SJCRH30 (cell line): ENCODE results near the gene GRAMD1B. TPM values are rescaled to one million over a fixed set of nuclear protein-coding genes. Genes with fewer than 3 reads are reported as not detected.

Source experiments
- DNase-seq, 2 experiments: peaks; one replicate each; pipeline ENCODE4 v3.0.0-alpha.2; 2015 to 2020
- H3K27ac ChIP-seq: fragments of 250-450 bp; sonication (Bioruptor Pico); 2 replicates; pipeline ENCODE4 v1.5.1; 2020; ENCODE audit warnings: mild to moderate bottlenecking, moderate library complexity
- H3K27me3 ChIP-seq: fragments of 250-450 bp; sonication (Bioruptor Pico); 2 replicates; pipeline ENCODE4 v1.5.1; 2020; ENCODE audit warnings: mild to moderate bottlenecking, moderate library complexity
- H3K36me3 ChIP-seq: fragments of 250-450 bp; sonication (Bioruptor Pico); 2 replicates; pipeline ENCODE4 v1.5.1; 2020; ENCODE audit warnings: mild to moderate bottlenecking, moderate library complexity
- H3K4me1 ChIP-seq: fragments of 250-450 bp; sonication (Bioruptor Pico); 2 replicates; pipeline ENCODE4 v1.5.1; 2020; ENCODE audit warnings: mild to moderate bottlenecking, moderate library complexity
- H3K4me3 ChIP-seq: fragments of 250-450 bp; sonication (Bioruptor Pico); 2 replicates; pipeline ENCODE4 v1.5.1; 2020; ENCODE audit warnings: mild to moderate bottlenecking, moderate library complexity
- H3K9me3 ChIP-seq: fragments of 250-450 bp; sonication (Bioruptor Pico); replicated peaks from 2 replicates; pipeline ENCODE4 v1.5.1; 2020; ENCODE audit warnings: mild to moderate bottlenecking, moderate library complexity
- total RNA-seq: library from RNA; depleted of rRNA; stranded (reverse); fragments of >200 nt; shearing (Covaris generic); gene quantifications from 2 replicates; pipeline ENCODE4 v1.2.3, GENCODE V29; 2014

Gene GRAMD1B
- total RNA-seq, 1 experiment from 2014 or later = 22.9 TPM

DNA sequence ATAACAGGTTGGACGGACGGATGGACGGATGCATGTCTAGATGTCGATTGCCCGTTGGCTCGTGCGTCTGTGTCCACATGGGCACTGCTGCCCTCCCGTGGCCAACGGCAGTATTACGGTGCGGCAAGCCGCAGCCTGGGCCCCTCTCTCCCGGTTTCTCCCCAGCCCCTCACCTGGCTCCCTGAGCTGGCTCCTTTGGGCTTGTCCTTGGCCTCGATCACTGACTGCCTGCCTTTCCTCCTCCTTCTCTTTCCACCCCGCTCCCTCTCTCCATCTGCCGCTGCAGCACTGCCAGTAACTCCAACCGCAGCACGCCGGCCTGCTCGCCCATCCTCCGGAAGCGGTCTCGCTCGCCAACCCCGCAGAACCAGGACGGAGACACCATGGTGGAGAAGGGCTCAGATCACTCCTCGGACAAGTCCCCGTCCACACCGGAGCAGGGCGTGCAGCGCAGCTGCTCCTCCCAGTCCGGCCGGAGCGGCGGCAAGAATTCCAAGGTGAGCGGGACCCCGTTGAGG, 147.1 kb downstream of the GRAMD1B start:
- Histone ChIP-seq H3K27me3 (no peaks in the 10 kb centered on the region), H3K4me3 (no peak overlapping the region), H3K27ac (no peak overlapping the region), H3K4me1 (no peaks in the 10 kb centered on the region), H3K36me3 (no peaks in the 10 kb centered on the region), H3K9me3 (no peaks in the 10 kb centered on the region)
- DNase-seq = peak; percentile 27 to 50

DNA sequence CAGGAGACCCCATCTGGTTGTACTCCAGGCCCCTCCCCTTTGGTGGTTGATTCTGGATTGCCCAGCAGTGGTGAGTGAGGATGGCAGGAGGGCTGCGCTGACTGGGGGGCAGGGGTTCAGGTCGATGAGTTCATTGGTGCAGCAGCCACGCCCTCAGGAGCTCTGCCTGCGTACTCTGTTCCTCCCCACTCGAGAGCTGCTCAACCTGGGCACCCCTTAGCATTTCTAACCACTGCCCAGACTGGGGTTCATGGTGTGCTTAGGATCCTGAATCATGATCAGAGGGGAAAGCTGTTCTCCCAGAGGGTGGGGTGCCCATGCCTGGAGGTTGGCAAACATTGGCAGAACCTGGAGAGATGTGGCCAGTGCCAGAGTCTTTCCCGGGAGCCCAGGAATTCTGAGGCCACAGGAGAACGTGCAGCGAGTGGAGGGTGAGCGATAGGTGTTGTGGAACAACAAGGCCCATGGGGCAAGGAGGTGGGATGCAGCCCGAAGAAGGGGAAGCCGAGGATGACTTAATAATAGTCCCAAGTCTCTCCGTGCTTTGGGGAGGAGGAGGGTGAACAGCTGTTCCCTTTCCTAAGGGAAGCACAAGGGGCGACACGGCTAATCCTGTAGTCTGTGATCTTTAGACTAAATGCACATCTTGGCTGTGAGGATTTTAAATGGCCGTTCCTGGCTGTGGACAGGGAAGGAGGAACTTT, 148.9 kb downstream of the GRAMD1B start:
- DNase-seq = no peak

DNA sequence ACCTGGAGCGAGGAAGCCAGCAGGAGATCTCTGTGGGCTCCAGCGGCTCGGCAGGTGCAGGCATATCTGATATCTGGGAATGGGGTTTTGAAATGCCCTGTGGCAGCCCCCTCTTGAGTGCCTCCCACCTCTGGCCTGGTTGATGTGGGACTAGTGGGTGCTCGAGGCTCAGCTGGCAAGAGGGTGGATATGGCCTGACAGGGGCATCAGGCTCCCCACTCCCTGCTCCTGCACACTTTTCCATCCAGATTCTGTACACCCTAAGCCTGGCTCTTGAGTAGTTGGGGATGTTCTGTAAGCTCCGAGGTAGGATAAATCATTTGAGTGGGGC, 149.4 kb downstream of the GRAMD1B start:
- Histone ChIP-seq H3K27ac (no peak overlapping the region), H3K36me3 (no peaks in the 10 kb centered on the region), H3K9me3 (no peaks in the 10 kb centered on the region), H3K27me3 (no peaks in the 10 kb centered on the region), H3K4me3 (no peak overlapping the region), H3K4me1 (peaks cover 2% of the 10 kb centered on the region)
- DNase-seq = no peak

More for the DNA sequence above, 148.9 kb downstream of the GRAMD1B start:
- Histone ChIP-seq H3K27ac (no peak overlapping the region), H3K36me3 (no peaks in the 10 kb centered on the region), H3K27me3 (no peaks in the 10 kb centered on the region), H3K4me1 (no peaks in the 10 kb centered on the region), H3K4me3 (no peak overlapping the region), H3K9me3 (no peaks in the 10 kb centered on the region)

DNA sequence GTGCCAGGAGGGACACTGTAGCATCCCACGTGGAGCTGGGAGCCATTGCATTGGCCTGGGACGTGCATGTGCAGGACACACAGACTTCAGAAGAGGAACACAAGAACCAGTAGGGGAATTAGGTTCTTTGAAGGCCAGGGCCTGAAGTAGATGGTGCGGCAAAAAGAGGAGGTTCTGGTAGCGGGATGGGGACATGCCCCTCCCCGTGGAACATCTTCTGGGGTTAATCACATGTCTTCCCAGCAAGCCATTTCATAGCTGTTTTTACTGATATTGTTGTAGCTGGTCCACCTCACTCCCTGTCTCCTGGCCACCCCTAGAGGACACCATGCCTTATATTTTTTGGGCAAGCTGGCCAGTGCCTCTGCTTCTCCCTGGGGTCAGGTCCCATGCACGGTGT, 150.1 kb downstream of the GRAMD1B start:
- Histone ChIP-seq H3K9me3 (no peaks in the 10 kb centered on the region), H3K36me3 (no peaks in the 10 kb centered on the region), H3K27me3 (no peaks in the 10 kb centered on the region), H3K4me1 (peaks cover 8% of the 10 kb centered on the region), H3K27ac (no peak overlapping the region), H3K4me3 (no peak overlapping the region)
- no peak for DNase-seq

DNA sequence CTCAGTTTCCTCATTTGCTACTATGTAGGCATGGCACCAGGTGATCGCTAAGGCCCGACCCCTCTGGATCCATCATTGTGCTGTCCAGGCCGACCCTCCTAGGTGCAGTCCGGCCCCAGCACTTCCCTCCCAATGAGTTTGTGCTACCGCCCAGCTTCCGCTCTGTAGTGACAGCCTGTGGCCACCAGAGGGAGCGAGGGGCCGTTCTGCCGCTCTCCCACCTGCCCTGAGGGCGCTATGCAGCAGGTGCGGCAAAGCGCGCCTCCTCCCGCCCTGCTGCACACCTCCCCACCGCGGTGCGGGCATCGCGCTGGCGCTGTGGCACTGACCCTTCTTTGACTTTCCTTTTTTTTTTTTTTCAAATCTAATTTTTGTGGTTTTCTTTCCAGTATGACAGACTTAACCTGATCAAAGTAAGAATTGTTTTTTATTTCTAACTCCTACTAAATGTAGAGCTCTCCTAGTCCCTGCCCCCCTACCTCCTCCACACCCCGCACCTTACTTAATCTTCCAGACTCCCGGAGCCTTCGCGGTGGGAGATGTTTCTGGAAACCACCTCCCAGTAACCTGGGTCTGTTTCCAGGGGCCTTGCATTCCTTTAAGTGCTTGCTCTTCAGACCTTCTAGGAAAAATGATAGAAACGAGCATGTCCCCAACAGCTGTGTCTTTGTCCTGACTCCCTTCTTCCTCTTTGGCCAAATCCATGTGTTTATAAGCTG, 150.6 kb downstream of the GRAMD1B start:
- H3K4me1 ChIP-seq = peaks cover 14% of the 10 kb centered on the region
- H3K27ac ChIP-seq = no peak overlapping the region
- no peaks in the 10 kb centered on the region for H3K9me3 ChIP-seq
- DNase-seq = peak; percentile 30 to 57
- H3K27me3 ChIP-seq = no peaks in the 10 kb centered on the region
- no peaks in the 10 kb centered on the region for H3K36me3 ChIP-seq
- H3K4me3 ChIP-seq = no peak overlapping the region

DNA sequence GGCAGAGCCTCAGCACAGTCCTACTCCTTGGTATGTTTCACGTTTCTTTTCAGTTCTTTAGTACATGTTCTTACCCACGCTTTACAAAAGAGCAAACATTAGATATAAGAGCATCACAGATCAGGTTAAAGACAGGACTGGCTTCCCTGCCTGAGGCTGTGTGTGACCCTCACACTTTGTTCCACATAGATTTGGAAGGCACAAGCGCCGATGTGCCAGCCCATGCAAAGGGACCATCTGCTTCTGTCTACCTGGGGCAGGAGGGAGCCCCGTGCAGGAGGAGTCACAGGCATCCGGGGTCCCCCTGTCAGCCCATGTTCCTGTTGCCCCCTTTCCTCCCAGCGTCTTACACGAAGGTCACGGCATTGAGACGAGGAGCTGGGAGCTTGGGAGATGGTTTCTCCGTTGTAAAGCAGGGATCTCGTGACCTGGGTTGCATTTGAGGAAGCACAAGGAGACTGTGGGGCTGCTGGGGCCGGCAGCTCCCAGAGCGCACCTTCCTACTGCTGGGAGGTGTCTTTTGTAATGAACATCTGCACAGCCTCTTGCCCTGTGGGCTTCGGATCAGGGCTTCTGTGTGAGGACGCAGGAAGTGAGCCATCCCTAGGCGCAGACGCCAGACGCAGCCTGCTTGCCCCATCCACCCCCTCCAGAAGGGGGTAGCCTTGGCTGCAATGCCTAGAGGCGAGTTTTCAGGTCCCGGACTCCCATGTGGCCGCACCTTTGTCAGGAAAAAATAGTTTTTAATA, 151.8 kb downstream of the GRAMD1B start:
- no peak for DNase-seq
- no peaks in the 10 kb centered on the region for H3K9me3 ChIP-seq
- no peak overlapping the region for H3K4me3 ChIP-seq
- no peaks in the 10 kb centered on the region for H3K27me3 ChIP-seq
- H3K27ac ChIP-seq = no peak overlapping the region
- no peaks in the 10 kb centered on the region for H3K36me3 ChIP-seq
- H3K4me1 ChIP-seq = peaks cover 25% of the 10 kb centered on the region

DNA sequence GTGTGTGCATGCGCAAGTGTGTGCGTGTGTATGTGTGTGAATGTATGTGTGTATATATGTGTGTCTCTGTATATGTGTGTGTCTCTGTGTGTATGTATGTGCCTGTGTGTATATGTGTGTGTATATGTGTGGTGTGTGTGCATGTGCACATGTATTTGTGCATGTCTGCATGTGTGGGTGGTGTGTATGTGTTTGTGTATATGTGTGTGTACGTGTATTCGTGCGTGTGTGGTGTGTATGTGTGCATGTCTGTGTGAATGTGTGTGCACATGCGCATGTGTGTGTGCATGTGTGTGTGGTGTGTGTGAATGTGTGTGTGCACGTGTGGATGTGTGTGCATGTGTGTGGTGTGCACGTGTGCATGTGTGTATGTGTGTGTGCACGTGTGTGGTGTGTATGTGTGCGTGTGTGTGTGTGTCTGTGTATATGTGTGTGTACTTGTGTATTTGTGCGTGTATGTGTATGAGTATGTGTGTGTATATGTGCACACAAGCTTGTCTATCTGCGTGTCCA, 153.0 kb downstream of the GRAMD1B start:
- Histone ChIP-seq H3K9me3 (no peaks in the 10 kb centered on the region), H3K27ac (no peak overlapping the region), H3K36me3 (no peaks in the 10 kb centered on the region), H3K4me1 (peaks cover 26% of the 10 kb centered on the region), H3K4me3 (no peak overlapping the region), H3K27me3 (no peaks in the 10 kb centered on the region)
- DNase-seq = no peak

DNA sequence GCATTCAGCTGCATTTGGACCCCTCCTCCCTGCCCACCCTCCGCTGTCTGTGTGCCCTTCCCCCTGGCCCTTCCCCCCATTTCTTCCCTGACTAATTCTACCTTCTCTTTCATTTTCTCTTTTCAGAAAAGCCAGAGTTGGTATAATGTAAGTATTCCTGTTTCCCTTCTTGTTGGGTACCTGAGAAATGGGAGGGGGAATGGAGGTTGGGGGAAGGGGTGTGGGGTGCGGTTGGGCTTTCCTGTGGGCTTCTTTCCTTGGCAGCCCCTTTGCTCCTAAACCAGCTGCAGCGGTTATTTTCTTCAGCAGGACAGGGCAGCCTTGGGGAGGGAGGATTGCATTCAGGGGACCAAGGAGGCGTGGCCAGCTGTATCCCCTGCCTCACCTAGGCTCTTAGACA, 154.1 kb downstream of the GRAMD1B start:
- peak overlapping the region; percentile 84 for H3K27ac ChIP-seq
- no peaks in the 10 kb centered on the region for H3K36me3 ChIP-seq
- no peak for DNase-seq
- no peaks in the 10 kb centered on the region for H3K9me3 ChIP-seq
- H3K4me1 ChIP-seq = peaks cover 26% of the 10 kb centered on the region
- no peak overlapping the region for H3K4me3 ChIP-seq
- H3K27me3 ChIP-seq = no peaks in the 10 kb centered on the region

DNA sequence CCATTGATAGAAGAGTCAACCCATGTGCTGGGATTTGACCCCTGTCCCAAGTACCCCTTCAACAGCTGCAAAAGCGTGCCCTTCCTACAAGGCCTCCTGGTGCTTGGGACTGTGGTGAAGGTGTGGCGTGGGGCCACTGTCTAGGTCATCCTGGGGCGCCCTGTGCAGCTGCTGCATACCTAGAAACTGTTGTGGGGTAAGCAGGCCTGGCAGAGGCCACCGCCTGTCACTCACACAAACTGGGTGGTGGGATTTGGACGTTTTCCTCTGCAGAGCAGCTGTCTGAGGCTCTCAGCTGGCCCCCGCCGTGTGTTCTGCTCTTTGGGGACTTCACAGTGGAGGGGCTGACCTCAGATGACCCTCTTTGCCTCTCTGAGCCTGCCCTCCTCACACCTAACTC, 154.7 kb downstream of the GRAMD1B start:
- no peaks in the 10 kb centered on the region for H3K36me3 ChIP-seq
- no peaks in the 10 kb centered on the region for H3K9me3 ChIP-seq
- DNase-seq = peak; percentile 68 to 69
- no peak overlapping the region for H3K4me3 ChIP-seq
- peak overlapping the region; percentile 84 for H3K27ac ChIP-seq
- H3K4me1 ChIP-seq = peaks cover 26% of the 10 kb centered on the region
- H3K27me3 ChIP-seq = no peaks in the 10 kb centered on the region

DNA sequence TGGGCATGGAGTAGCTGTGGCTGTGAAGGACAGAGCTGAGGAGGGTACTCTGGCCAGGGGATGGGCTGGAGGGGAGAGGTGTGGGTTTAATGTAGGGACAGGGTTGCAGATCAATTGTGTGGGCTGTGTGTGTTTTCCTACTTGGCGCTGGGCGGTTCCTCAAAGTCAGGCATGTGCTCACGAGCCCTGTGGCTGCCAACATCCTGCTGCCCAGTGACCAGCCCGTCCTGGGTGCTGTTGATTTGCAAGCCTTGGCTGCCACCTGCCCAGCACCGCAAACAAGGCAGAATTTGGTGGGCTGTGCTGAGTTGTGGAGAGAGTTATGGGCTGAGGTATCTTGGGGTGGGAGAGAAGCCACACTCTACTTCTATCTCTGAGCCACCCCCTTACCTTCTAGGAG, 155.1 kb downstream of the GRAMD1B start:
- Histone ChIP-seq H3K4me3 (no peak overlapping the region), H3K27me3 (no peaks in the 10 kb centered on the region), H3K27ac (peak overlapping the region; percentile 84), H3K36me3 (no peaks in the 10 kb centered on the region), H3K9me3 (no peaks in the 10 kb centered on the region), H3K4me1 (peaks cover 28% of the 10 kb centered on the region)
- no peak for DNase-seq

DNA sequence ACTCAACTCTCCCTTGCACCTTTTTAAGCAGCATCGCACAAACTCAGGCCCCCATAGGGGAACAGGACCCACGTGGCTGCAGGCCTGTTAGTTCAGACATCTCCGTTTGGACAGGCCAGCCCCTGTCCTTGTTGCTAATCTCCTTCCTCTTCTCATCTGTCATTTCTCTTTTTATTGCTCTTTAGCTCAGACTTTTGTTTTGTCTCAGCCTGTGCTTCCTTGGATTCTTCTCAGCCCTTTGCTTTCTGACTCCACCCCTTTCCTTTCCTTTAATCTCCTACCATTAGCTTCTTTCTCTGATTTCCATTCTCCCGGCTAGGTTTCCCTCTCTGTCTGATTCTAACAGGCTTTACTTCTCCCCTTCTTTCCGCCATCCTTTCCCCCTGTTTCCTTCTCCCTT, 155.6 kb downstream of the GRAMD1B start:
- H3K9me3 ChIP-seq = no peaks in the 10 kb centered on the region
- no peaks in the 10 kb centered on the region for H3K27me3 ChIP-seq
- DNase-seq = no peak
- H3K27ac ChIP-seq = peak overlapping the region; percentile 84
- H3K4me3 ChIP-seq = no peak overlapping the region
- H3K36me3 ChIP-seq = no peaks in the 10 kb centered on the region
- peaks cover 28% of the 10 kb centered on the region for H3K4me1 ChIP-seq

DNA sequence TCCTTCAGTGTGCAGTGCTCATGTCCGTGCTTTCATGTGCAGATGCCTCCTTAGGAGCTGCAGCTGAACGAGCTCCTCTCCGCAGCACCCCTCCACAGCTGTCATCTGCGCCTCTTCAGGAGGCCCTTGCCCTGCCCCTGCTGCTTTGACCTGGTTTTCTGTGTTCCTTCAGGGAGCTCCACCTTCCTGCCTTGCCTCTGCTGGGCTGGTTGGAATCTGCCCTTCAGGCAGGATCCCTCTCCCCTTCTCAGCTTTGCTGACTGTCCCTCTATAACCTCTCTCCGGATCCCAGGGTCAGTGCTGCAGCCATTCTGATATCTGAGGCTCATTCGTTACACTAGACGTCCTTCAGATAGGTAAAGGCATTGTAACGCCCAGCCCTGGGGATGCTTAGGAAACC, 156.5 kb downstream of the GRAMD1B start:
- Histone ChIP-seq H3K4me1 (peaks cover 28% of the 10 kb centered on the region), H3K9me3 (no peaks in the 10 kb centered on the region), H3K27ac (no peak overlapping the region)

DNA sequence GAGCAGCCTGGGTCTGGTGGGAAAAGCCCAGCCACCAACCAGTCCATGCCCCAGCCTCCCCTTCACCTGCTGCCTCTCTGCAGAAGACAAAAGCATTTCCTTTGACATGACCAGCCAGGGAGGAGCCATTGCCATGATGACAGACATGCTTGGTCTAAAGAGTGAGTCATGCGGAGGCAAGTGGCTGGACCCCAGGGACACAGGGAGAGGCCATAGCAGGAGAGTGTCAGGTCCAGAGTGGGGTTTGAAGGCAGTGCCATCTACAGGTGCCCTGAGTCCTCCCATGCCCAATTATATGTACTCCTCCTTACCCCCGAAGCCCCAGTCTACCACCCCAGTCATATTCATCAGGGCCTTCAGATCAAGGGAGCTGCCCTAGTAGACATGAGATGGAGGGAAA, 157.0 kb downstream of the GRAMD1B start:
- Histone ChIP-seq H3K4me3 (no peak overlapping the region), H3K36me3 (no peaks in the 10 kb centered on the region), H3K27ac (no peak overlapping the region), H3K27me3 (no peaks in the 10 kb centered on the region), H3K9me3 (no peaks in the 10 kb centered on the region), H3K4me1 (peaks cover 28% of the 10 kb centered on the region)
- no peak for DNase-seq

More for the DNA sequence above, 156.5 kb downstream of the GRAMD1B start:
- no peak for DNase-seq
- no peak overlapping the region for H3K4me3 ChIP-seq
- no peaks in the 10 kb centered on the region for H3K27me3 ChIP-seq
- no peaks in the 10 kb centered on the region for H3K36me3 ChIP-seq

DNA sequence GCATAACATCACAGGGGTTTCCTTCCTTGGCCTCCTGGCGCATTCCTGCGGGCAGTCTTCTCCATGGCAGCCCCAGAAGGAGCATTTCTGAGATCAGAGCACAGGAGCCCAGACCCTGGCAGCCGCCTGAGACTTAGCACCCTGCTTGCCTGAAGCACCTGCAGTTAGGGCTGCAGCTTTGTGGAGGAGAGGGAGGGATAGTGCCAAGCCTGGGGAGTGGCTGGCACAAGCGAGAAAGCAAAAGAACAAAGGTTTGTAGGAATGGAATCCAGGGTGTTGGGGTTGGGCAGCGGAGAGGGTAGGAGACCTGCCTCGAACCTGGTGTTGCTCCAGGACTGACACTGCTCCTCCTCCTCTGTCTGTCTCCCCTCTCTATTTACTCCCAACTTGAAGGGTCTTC, 157.5 kb downstream of the GRAMD1B start:
- Histone ChIP-seq H3K27me3 (no peaks in the 10 kb centered on the region), H3K36me3 (no peaks in the 10 kb centered on the region), H3K27ac (no peak overlapping the region), H3K4me1 (peaks cover 28% of the 10 kb centered on the region), H3K9me3 (no peaks in the 10 kb centered on the region), H3K4me3 (no peak overlapping the region)
- no peak for DNase-seq
